Kidney epithelial cell (primary cell): ENCODE data around the gene AKIRIN1. TPM values are rescaled to one million over a fixed set of nuclear protein-coding genes. Genes with fewer than 3 reads are reported as not detected.

Experiments used
- DNase-seq: peaks from one replicate; pipeline ENCODE4 v3.0.0-alpha.2; 2010; ENCODE audit warnings: low read depth
- H3K27me3 ChIP-seq: 2 replicates; pipeline ENCODE4 v1.6.0; 2011; ENCODE audit warnings: low read length; ENCODE audit not compliant: control insufficient read depth, insufficient read depth
- H3K36me3 ChIP-seq: 2 replicates; pipeline ENCODE4 v1.5.1; 2011; ENCODE audit warnings: low read length; ENCODE audit not compliant: control insufficient read depth, insufficient read depth
- H3K4me3 ChIP-seq: 2 replicates; pipeline ENCODE4 v1.5.1; 2011; ENCODE audit warnings: low read depth, mild to moderate bottlenecking, control low read depth, low read length
- total RNA-seq: library from RNA; depleted of rRNA; stranded (reverse); fragments of >200 nt; gene quantifications from 2 replicates; pipeline ENCODE4 v1.2.3, GENCODE V29; 2015
- TF ChIP-seq, protein P1 (sequence below): IDR thresholded peaks from 2 replicates; pipeline ENCODE4 v1.5.1; 2011; ENCODE audit warnings: mild to moderate bottlenecking, moderate library complexity, low read length, control low read depth, inconsistent platforms; ENCODE audit not compliant: insufficient read depth, poor library complexity, severe bottlenecking

Gene AKIRIN1
- total RNA-seq, 1 donor from 2014 or later = 62.2 TPM

GRCh38 chr1:39034114-39034654 lies 43.1 kb downstream of the AKIRIN1 start:
- H3K4me3 ChIP-seq = no peak overlapping the region
- no peaks in the 10 kb centered on the region for H3K27me3 ChIP-seq
- no peak for DNase-seq
- peaks cover 2% of the 10 kb centered on the region for H3K36me3 ChIP-seq
- TF ChIP-seq, protein P1, sequence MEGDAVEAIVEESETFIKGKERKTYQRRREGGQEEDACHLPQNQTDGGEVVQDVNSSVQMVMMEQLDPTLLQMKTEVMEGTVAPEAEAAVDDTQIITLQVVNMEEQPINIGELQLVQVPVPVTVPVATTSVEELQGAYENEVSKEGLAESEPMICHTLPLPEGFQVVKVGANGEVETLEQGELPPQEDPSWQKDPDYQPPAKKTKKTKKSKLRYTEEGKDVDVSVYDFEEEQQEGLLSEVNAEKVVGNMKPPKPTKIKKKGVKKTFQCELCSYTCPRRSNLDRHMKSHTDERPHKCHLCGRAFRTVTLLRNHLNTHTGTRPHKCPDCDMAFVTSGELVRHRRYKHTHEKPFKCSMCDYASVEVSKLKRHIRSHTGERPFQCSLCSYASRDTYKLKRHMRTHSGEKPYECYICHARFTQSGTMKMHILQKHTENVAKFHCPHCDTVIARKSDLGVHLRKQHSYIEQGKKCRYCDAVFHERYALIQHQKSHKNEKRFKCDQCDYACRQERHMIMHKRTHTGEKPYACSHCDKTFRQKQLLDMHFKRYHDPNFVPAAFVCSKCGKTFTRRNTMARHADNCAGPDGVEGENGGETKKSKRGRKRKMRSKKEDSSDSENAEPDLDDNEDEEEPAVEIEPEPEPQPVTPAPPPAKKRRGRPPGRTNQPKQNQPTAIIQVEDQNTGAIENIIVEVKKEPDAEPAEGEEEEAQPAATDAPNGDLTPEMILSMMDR = no peak

- TF ChIP-seq, protein P1 = no peak
- Histone ChIP-seq H3K27me3 (no peaks in the 10 kb centered on the region), H3K36me3 (no peaks in the 10 kb centered on the region), H3K4me3 (no peak overlapping the region)
- no peak for DNase-seq
These were observed 45.6 kb downstream of the AKIRIN1 start for GRCh38 chr1:39036678-39037077.

GRCh38 chr1:39043513-39043912 lies 52.4 kb downstream of the AKIRIN1 start:
- TF ChIP-seq, protein P1 = no peak
- DNase-seq = no peak
- H3K4me3 ChIP-seq = no peak overlapping the region
- H3K27me3 ChIP-seq = no peaks in the 10 kb centered on the region
- H3K36me3 ChIP-seq = peaks cover 1% of the 10 kb centered on the region

- Histone ChIP-seq H3K27me3 (no peaks in the 10 kb centered on the region), H3K4me3 (no peak overlapping the region), H3K36me3 (peaks cover 1% of the 10 kb centered on the region)
- TF ChIP-seq, protein P1 = no peak
- DNase-seq = no peak
These were observed 53.7 kb downstream of the AKIRIN1 start for GRCh38 chr1:39044762-39045161.

DNA sequence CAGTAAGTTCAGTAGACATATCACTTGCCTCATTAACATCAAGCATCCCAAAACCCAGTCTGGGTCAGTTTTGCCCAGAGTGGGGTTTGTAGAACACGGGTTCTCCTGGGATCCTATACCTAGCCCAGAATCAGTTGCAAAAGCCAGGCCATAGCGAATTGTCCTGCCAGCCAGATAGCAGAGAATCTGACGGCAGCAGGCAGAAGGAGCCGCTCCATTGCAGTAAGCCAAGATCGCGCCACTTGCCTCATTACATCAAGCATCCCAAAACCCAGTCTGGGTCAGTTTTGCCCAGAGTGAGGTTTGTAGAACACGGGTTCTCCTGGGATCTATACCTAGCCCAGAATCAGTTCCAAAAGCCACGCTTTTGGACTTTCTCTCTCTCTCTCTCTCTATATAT lies 54.2 kb downstream of the AKIRIN1 start:
- DNase-seq = no peak
- H3K36me3 ChIP-seq = peaks cover 1% of the 10 kb centered on the region
- H3K27me3 ChIP-seq = no peaks in the 10 kb centered on the region
- TF ChIP-seq, protein P1 = no peak
- H3K4me3 ChIP-seq = no peak overlapping the region

- no peak overlapping the region for H3K4me3 ChIP-seq
- no peak for DNase-seq
- TF ChIP-seq, protein P1 = no peak
These were observed 55.6 kb downstream of the AKIRIN1 start for GRCh38 chr1:39046613-39047210.

More at GRCh38 chr1:39046613-39047210, 55.6 kb downstream of the AKIRIN1 start:
- Histone ChIP-seq H3K27me3 (no peaks in the 10 kb centered on the region), H3K36me3 (peaks cover 1% of the 10 kb centered on the region)
